Heart left ventricle (tissue), 13 donors: ENCODE measurements around the gene SRSF3.

Experiments
- POLR2A ChIP-seq, 2 donors: fragments of 450-650 bp; IDR thresholded peaks; one replicate each; pipeline ENCODE4 v1.6.1; 2017; ENCODE audit warnings: antibody characterized with exemption in 2 of 2, mild to moderate bottlenecking in 2 of 2, moderate library complexity in 2 of 2
- TF ChIP-seq, protein P1 (sequence below), 12 donors: fragments of 200-600 bp; sonication (generic) in 4 of 12; IDR thresholded peaks; one replicate each; pipeline versions ENCODE4 v1.5.0 to v1.8.0; 2018 to 2022; ENCODE audit warnings: antibody characterized with exemption in 12 of 12, mild to moderate bottlenecking in 5 of 12
- donor health status: ischemic (EF 13 %, LVEDD 7.1; RV severe dilation, severe dysfunction).
- donor health status: DM: no; HTN: yes; CAD: no.
- donor health status: DM: no; HTN: no; CAD: no.
- donor health status: ischemic (EF 25% LVEDD 6.9; RV normal size, moderate dysfunction).
- donor health status: ischemic (EF 25% LVEDD 5.7; RV mildly dilated, moderate dysfunction).
- donor health status: ischemic (EF 35%, LVEDD 5.7; RV mildly dilated, moderate dysfunction).
- donor health status: nonischemic (EF 11% LVEDD 7.7; RV severe dilation, severe dysfunction).
- donor health status: DM: yes; HTN: yes; CAD: no.
- donor health status: PGD.
- donor health status: ischemic (EF 29% LVEDD 5.4; RV normal size, mild dysfunction).
- donor health status: nonischemic (EF 23%, LVEDD 6.1; RV moderate dilation, normal function).

DNA sequence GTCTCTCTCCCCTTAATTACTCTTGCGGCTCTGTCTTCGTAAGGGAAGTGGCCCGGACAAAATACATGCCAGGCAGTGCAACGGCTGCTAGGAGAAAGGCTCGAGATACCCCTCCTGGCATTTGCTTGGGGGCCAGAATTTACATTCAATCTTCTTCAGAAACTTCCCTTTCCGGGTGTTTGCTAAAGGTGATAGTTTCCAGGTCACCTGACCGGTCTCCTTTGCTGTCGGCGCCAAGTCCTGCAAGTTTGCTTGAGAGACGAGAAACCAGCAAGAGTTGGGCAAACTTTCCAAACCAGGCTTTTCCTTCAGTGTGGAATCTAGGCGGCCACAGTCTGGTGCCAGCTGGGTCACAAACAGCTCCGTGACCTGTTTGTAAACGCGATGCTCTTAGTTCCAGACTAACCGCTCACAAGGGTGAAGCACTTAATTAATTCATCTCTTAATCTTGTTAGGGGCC, 563 bp upstream of the SRSF3 start:
- no peak for TF ChIP-seq POLR2A (IDR thresholded peaks at IDR 0.05)
- TF ChIP-seq, protein P1, sequence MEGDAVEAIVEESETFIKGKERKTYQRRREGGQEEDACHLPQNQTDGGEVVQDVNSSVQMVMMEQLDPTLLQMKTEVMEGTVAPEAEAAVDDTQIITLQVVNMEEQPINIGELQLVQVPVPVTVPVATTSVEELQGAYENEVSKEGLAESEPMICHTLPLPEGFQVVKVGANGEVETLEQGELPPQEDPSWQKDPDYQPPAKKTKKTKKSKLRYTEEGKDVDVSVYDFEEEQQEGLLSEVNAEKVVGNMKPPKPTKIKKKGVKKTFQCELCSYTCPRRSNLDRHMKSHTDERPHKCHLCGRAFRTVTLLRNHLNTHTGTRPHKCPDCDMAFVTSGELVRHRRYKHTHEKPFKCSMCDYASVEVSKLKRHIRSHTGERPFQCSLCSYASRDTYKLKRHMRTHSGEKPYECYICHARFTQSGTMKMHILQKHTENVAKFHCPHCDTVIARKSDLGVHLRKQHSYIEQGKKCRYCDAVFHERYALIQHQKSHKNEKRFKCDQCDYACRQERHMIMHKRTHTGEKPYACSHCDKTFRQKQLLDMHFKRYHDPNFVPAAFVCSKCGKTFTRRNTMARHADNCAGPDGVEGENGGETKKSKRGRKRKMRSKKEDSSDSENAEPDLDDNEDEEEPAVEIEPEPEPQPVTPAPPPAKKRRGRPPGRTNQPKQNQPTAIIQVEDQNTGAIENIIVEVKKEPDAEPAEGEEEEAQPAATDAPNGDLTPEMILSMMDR (IDR thresholded peaks at IDR 0.05): no peak
